Measurements from ENCODE around the gene NFAM1.

Gene NFAM1

GRCh38 chr22:42397332-42398249 is 34.6 kb downstream of the NFAM1 start:
- no peak for DNase-seq (ENCODE audit: low read depth)
- no peak overlapping the region for H3K4me3 ChIP-seq (replicated peaks; ENCODE audit: low read depth, low read length)

GRCh38 chr22:42396621-42397331 is 35.4 kb downstream of the NFAM1 start:
- no peak for DNase-seq (ENCODE audit: low read depth)
- no peak for TF ChIP-seq CTCF (IDR thresholded peaks at IDR 0.05; ENCODE audit: low read length, missing control alignments)
- no peak overlapping the region for H3K4me3 ChIP-seq (replicated peaks; ENCODE audit: low read depth, low read length)

More at GRCh38 chr22:42397332-42398249, 34.6 kb downstream of the NFAM1 start:
- no peak for TF ChIP-seq CTCF (IDR thresholded peaks at IDR 0.05; ENCODE audit: low read length, missing control alignments)

GRCh38 chr22:42389143-42389542 is 43.1 kb downstream of the NFAM1 start:
- no peak overlapping the region for H3K4me3 ChIP-seq (replicated peaks; ENCODE audit: low read depth, low read length)
- TF ChIP-seq CTCF (IDR thresholded peaks at IDR 0.05; ENCODE audit: low read length, missing control alignments): no peak
- no peak for DNase-seq (ENCODE audit: low read depth)

- TF ChIP-seq CTCF (IDR thresholded peaks at IDR 0.05; ENCODE audit: low read length, missing control alignments): no peak
- peak; percentile 10 for DNase-seq (ENCODE audit: low read depth)
Measured at GRCh38 chr22:42388130-42388797, 43.9 kb downstream of the NFAM1 start.

GRCh38 chr22:42387631-42388030 is 44.6 kb downstream of the NFAM1 start:
- no peak for TF ChIP-seq CTCF (IDR thresholded peaks at IDR 0.05; ENCODE audit: low read length, missing control alignments)
- no peak overlapping the region for H3K4me3 ChIP-seq (replicated peaks; ENCODE audit: low read depth, low read length)
- no peak for DNase-seq (ENCODE audit: low read depth)

More at GRCh38 chr22:42388130-42388797, 43.9 kb downstream of the NFAM1 start:
- H3K4me3 ChIP-seq (replicated peaks; ENCODE audit: low read depth, low read length): no peak overlapping the region

GRCh38 chr22:42385696-42386095 is 46.5 kb downstream of the NFAM1 start:
- H3K4me3 ChIP-seq (replicated peaks; ENCODE audit: low read depth, low read length): no peak overlapping the region
- no peak for TF ChIP-seq CTCF (IDR thresholded peaks at IDR 0.05; ENCODE audit: low read length, missing control alignments)
- no peak for DNase-seq (ENCODE audit: low read depth)
